Measurements from ENCODE around the gene GFPT2. TPM values are rescaled to one million over a fixed set of nuclear protein-coding genes. Genes with fewer than 3 reads are reported as not detected.

Gene GFPT2
- total RNA-seq, 1 experiment from 2014 or later = 0.82 TPM

DNA sequence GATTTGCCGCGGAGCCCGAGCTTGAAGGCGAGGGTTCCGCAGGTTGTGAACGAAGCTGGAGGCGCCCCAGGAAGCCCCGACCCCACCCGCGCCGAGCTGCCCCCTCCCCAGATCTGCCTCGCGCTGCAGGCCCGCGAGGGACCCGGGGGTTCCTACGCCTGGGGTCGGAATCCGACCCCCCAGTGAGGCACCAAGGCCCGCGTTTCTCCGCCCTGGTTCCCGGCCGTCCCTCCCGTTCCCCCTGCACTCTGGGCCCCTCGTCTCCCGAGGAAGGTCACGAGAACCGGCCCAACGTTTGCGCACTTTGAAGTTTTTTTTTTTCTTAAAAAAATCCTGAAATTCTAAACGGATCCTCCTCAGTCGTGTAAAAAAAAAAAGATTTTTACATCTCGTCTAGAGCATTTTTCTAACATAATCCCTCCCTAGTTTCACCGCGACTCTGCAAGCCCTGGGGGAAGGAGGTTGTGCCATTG, 880 bp upstream of the GFPT2 start:
- Histone ChIP-seq H3K36me3 (ENCODE audit: insufficient read depth, low read length, poor library complexity, severe bottlenecking) (no peaks in the 10 kb centered on the region), H3K4me1 (ENCODE audit: insufficient read depth, low read length, poor library complexity, severe bottlenecking) (peaks cover 5% of the 10 kb centered on the region), H3K27me3 (replicated peaks; ENCODE audit: insufficient read depth, low read depth, low read length, poor library complexity) (peaks cover 25% of the 10 kb centered on the region), H3K27ac (ENCODE audit: low read depth, low read length, poor library complexity, severe bottlenecking) (no peak overlapping the region), H3K9me3 (ENCODE audit: low read depth, low read length, poor library complexity, severe bottlenecking) (no peaks in the 10 kb centered on the region), H3K4me3 (ENCODE audit: low read depth, low read length, poor library complexity, severe bottlenecking) (peak overlapping the region; percentile 55)
- ChIA-PET CTCF (no interaction called here), POLR2A (ENCODE audit: low non-redundant PET) (no interaction called here)
- TF ChIP-seq EZH2 (IDR thresholded peaks at IDR 0.05; ENCODE audit: borderline replicate concordance, low read depth, low read length, poor library complexity, severe bottlenecking) = no peak
- TF ChIP-seq CTCF (conservative IDR thresholded peaks at IDR 0.05; ENCODE audit: low read depth, low read length) = no peak
- no peak for DNase-seq (ENCODE audit: low spot score)
- no TSS peak for BruUV-seq (replicated peaks)
- intact Hi-C loops (cut with micrococcal nuclease; ENCODE audit: unreplicated experiment) = loop anchor here (5.0 kb wide), 1 partner anchor 138 kb away; the partner anchor contains the start of gene CNOT6

- ChIA-PET POLR2A (ENCODE audit: low non-redundant PET) (no interaction called here), CTCF (interaction anchor here (0.7 kb wide), 1 partner anchor 24 kb away, joined by 3 read pairs; no protein-coding TSS in a partner anchor)
- intact Hi-C loops (cut with micrococcal nuclease; ENCODE audit: unreplicated experiment) = loop anchor here (5.0 kb wide), 1 partner anchor 140 kb away; the partner anchor contains the start of gene CNOT6
- peak overlapping the region; percentile 55 for H3K4me3 ChIP-seq (ENCODE audit: low read depth, low read length, poor library complexity, severe bottlenecking)
- no peaks in the 10 kb centered on the region for H3K36me3 ChIP-seq (ENCODE audit: insufficient read depth, low read length, poor library complexity, severe bottlenecking)
- no peak overlapping the region for H3K27ac ChIP-seq (ENCODE audit: low read depth, low read length, poor library complexity, severe bottlenecking)
- no TSS peak for BruUV-seq (replicated peaks)
- peaks cover 5% of the 10 kb centered on the region for H3K4me1 ChIP-seq (ENCODE audit: insufficient read depth, low read length, poor library complexity, severe bottlenecking)
- no peaks in the 10 kb centered on the region for H3K9me3 ChIP-seq (ENCODE audit: low read depth, low read length, poor library complexity, severe bottlenecking)
- peaks cover 25% of the 10 kb centered on the region for H3K27me3 ChIP-seq (replicated peaks; ENCODE audit: insufficient read depth, low read depth, low read length, poor library complexity)
- DNase-seq (ENCODE audit: low spot score) = no peak
- no peak for TF ChIP-seq CTCF (conservative IDR thresholded peaks at IDR 0.05; ENCODE audit: low read depth, low read length)
- peak; percentile 64 for TF ChIP-seq EZH2 (IDR thresholded peaks at IDR 0.05; ENCODE audit: borderline replicate concordance, low read depth, low read length, poor library complexity, severe bottlenecking)
Observed at GRCh38 chr5:180352116-180353047, 754 bp downstream of the GFPT2 start.

DNA sequence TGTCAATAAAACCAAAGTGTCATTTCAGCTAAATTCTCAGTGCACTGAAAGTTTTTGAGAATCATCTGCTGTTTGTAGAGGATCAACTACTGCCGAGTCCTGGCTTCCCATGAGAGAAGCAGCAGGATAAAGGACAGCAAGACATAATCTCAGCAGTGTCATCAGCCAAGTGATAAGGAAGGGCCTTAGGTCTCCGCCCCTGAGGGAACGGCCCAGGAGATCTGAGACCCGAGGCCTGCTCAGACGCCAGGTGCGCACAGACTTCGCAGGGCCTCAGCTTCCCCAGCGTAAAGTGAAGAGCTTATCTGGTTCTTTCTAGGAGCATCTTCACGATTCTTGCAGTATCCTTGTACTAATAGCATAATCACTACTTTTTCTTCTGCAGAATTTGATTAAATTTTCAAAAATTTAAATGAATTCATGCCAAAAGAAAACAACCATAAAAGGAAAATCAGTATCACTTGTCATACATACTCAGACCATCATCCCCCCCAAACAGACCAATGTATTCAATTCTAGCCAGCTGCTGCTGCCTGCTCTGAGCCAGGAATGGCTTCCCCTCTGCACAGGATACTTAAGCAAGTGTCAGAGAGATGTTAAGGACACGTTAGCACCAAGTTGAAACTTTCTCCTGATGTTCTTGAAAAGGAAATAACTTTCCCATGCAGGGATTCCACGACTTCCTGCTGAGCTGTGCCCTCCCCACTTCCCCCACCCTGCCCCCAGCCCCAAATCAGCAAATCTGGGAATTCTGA, 2.2 kb downstream of the GFPT2 start:
- no peaks in the 10 kb centered on the region for H3K36me3 ChIP-seq (ENCODE audit: insufficient read depth, low read length, poor library complexity, severe bottlenecking)
- DNase-seq (ENCODE audit: low spot score) = no peak
- H3K27ac ChIP-seq (ENCODE audit: low read depth, low read length, poor library complexity, severe bottlenecking) = no peak overlapping the region
- ChIA-PET POLR2A (ENCODE audit: low non-redundant PET) (no interaction called here), CTCF (no interaction called here)
- no peak for TF ChIP-seq EZH2 (IDR thresholded peaks at IDR 0.05; ENCODE audit: borderline replicate concordance, low read depth, low read length, poor library complexity, severe bottlenecking)
- TF ChIP-seq CTCF (conservative IDR thresholded peaks at IDR 0.05; ENCODE audit: low read depth, low read length) = no peak
- H3K4me1 ChIP-seq (ENCODE audit: insufficient read depth, low read length, poor library complexity, severe bottlenecking) = peaks cover 5% of the 10 kb centered on the region
- H3K9me3 ChIP-seq (ENCODE audit: low read depth, low read length, poor library complexity, severe bottlenecking) = no peaks in the 10 kb centered on the region
- intact Hi-C loops (cut with micrococcal nuclease; ENCODE audit: unreplicated experiment) = loop anchor here (5.0 kb wide), 1 partner anchor 141 kb away; the partner anchor contains the start of gene CNOT6
- H3K27me3 ChIP-seq (replicated peaks; ENCODE audit: insufficient read depth, low read depth, low read length, poor library complexity) = peaks cover 25% of the 10 kb centered on the region
- H3K4me3 ChIP-seq (ENCODE audit: low read depth, low read length, poor library complexity, severe bottlenecking) = no peak overlapping the region
- no TSS peak for BruUV-seq (replicated peaks)

Measured in A673 (cell line).